HepG2 (cell line): Measurements from ENCODE around the gene THAP2. TPM values are rescaled to one million over a fixed set of nuclear protein-coding genes. Genes with fewer than 3 reads are reported as not detected.

Source experiments
- FIP1L1 ChIP-seq: fragments of 200-400 bp; formaldehyde crosslinking; IDR thresholded peaks from 2 replicates; pipeline ENCODE4 v1.6.1; 2018; ENCODE audit warnings: low read depth, mild to moderate bottlenecking, low read length, moderate library complexity, borderline replicate concordance; ENCODE audit not compliant: insufficient read depth
- FOXJ3 ChIP-seq: sonication (generic); formaldehyde crosslinking; IDR thresholded peaks from 2 replicates; pipeline ENCODE4 v1.4.0; 2020; ENCODE audit warnings: missing genetic modification reagents, mild to moderate bottlenecking, borderline replicate concordance
- GLMP ChIP-seq: sonication (generic); formaldehyde crosslinking; IDR thresholded peaks from 2 replicates; pipeline ENCODE4 v1.9.0; 2021; ENCODE audit warnings: missing genetic modification reagents, mild to moderate bottlenecking, borderline replicate concordance
- IRF2 ChIP-seq: IDR thresholded peaks from 2 replicates; pipeline ENCODE4 v1.6.1; 2018; ENCODE audit warnings: missing genetic modification reagents, missing compliant biosample characterization
- NFRKB ChIP-seq: fragments of 450-650 bp; IDR thresholded peaks from 2 replicates; pipeline ENCODE4 v1.6.1; 2017
- SRSF4 ChIP-seq: fragments of 200-400 bp; formaldehyde crosslinking; IDR thresholded peaks from one replicate; pipeline ENCODE4 v1.6.1; 2018; ENCODE audit warnings: mild to moderate bottlenecking, low read depth, low read length, moderate library complexity; ENCODE audit not compliant: poor library complexity, severe bottlenecking
- SYNCRIP ChIP-seq: fragments of 200-400 bp; formaldehyde crosslinking; IDR thresholded peaks from 2 replicates; pipeline ENCODE4 v1.6.1; 2018; ENCODE audit warnings: mild to moderate bottlenecking, low read depth, low read length; ENCODE audit not compliant: insufficient read depth
- TARDBP ChIP-seq: sonication (generic); formaldehyde crosslinking; IDR thresholded peaks from 2 replicates; pipeline ENCODE4 v1.8.0; 2022; ENCODE audit warnings: mild to moderate bottlenecking, missing genetic modification reagents
- THRA ChIP-seq: sonication (generic); formaldehyde crosslinking; IDR thresholded peaks from 2 replicates; pipeline ENCODE4 v1.4.0; 2020; ENCODE audit warnings: missing genetic modification reagents, borderline replicate concordance
- TMF1 ChIP-seq: sonication (generic); formaldehyde crosslinking; IDR thresholded peaks from 2 replicates; pipeline ENCODE4 v1.8.1; 2022; ENCODE audit warnings: low read depth, missing genetic modification reagents
- YY1 ChIP-seq: IDR thresholded peaks from 2 replicates; pipeline ENCODE4 v1.6.1; 2011; ENCODE audit warnings: low read length, low read depth, moderate library complexity, mild to moderate bottlenecking; ENCODE audit not compliant: insufficient read depth, insufficient replicate concordance
- ZNF589 ChIP-seq: sonication (generic); formaldehyde crosslinking; conservative IDR thresholded peaks from 2 replicates; pipeline ENCODE4 v1.8.0; 2022; ENCODE audit warnings: mild to moderate bottlenecking, moderate library complexity, missing genetic modification reagents
- ZNF615 ChIP-seq: sonication (generic); formaldehyde crosslinking; IDR thresholded peaks from 2 replicates; pipeline ENCODE4 v1.5.0; 2020; ENCODE audit warnings: mild to moderate bottlenecking, missing genetic modification reagents, borderline replicate concordance
- ZNF687 ChIP-seq: sonication (generic); formaldehyde crosslinking; IDR thresholded peaks from 2 replicates; pipeline ENCODE4 v1.5.1; 2020; ENCODE audit warnings: mild to moderate bottlenecking, missing genetic modification reagents, moderate library complexity
- ZNF841 ChIP-seq: sonication (generic); formaldehyde crosslinking; IDR thresholded peaks from 2 replicates; pipeline ENCODE4 v1.8.1; 2023; ENCODE audit warnings: missing genetic modification reagents, borderline replicate concordance
- polyA plus RNA-seq, 8 experiments: library from polyadenylated mRNA; depleted of rRNA in 3 of 8; stranded (reverse) in 7 of 8; unstranded in 1 of 8; fragments of >200 nt; fragmentation: Illumina TruSeq in 4 of 8; extraction: Trizol in 4 of 8; gene quantifications; 2 replicates each; pipeline versions ENCODE4 v1.2.1 to v1.2.3, GENCODE V29; 2011 to 2016; ENCODE audit warnings: low read depth in 4 of 8, missing spikeins in 1 of 8, mixed read lengths in 1 of 8; ENCODE audit not compliant: insufficient read depth in 1 of 8
- total RNA-seq, 5 experiments: library from RNA; depleted of rRNA; stranded (reverse); fragments of >200 nt; fragmentation: Illumina TruSeq; extraction: Trizol; gene quantifications; 2 replicates each; pipeline ENCODE4 v1.2.3, GENCODE V29; 2016; ENCODE audit warnings: low read depth in 1 of 5
- TF ChIP-seq, protein P1 (sequence below): IDR thresholded peaks from 2 replicates; pipeline ENCODE4 v1.6.1; 2016; ENCODE audit warnings: mild to moderate bottlenecking
- TF ChIP-seq, protein P2 (sequence below): IDR thresholded peaks from 2 replicates; pipeline ENCODE4 v1.6.1; 2016
- TF ChIP-seq, protein P3 (sequence below): sonication (generic); formaldehyde crosslinking; conservative IDR thresholded peaks from 2 replicates; pipeline ENCODE4 v1.8.0; 2022; ENCODE audit warnings: low read depth, missing genetic modification reagents

The THAP2 gene
- total and polyA plus RNA-seq, 2 of the 13 experiments (the other 11 are each of a cell fraction or from before 2014, with no cell fraction given), result 5.2 to 6.2 TPM

DNA sequence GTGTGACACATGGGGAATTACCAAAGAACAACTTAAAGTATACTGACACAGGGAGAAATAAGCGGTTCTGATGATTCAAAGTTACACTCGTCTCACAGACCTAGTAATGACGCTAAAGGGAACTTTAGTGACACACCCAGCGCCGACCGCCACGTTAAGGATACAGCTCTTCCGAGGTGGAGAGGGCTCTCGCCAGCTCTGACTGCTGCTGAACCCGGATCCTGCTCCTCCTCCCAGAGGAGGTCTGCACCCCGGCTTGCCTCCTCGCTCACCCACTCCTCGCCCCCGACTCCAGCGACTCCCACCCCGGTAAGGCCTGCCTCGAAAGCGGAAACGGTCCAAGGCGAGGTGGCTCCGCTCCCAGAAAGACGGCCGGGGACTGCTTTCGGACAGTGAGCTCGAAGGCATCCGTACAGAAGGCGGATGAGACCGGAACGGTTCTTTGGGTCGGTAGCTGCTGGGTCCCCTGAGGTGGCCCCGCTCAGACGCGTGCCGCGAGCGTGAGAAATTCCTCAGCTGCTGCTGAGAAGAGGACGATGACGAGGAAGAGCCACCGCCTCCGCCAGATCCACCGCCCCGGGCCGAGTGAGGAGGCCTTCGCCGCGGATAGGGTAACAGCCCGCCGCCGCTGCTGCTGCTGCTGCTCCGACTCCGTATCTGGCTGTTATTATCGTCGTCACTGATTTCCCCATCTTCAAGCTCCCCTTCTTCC lies 1.1 kb upstream of the THAP2 start (continued):
- TF ChIP-seq, protein P1, sequence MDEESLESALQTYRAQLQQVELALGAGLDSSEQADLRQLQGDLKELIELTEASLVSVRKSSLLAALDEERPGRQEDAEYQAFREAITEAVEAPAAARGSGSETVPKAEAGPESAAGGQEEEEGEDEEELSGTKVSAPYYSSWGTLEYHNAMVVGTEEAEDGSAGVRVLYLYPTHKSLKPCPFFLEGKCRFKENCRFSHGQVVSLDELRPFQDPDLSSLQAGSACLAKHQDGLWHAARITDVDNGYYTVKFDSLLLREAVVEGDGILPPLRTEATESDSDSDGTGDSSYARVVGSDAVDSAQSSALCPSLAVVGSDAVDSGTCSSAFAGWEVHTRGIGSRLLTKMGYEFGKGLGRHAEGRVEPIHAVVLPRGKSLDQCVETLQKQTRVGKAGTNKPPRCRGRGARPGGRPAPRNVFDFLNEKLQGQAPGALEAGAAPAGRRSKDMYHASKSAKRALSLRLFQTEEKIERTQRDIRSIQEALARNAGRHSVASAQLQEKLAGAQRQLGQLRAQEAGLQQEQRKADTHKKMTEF (CRISPR knock-in tag), result no peak
- TF ChIP-seq YY1 (no peak), TARDBP (CRISPR knock-in tag) (no peak), ZNF687 (peak; percentile 82), SYNCRIP (no peak), ZNF589 (CRISPR knock-in tag) (0 out of 2 replicates have a peak, but pooled peaks have one; percentile 26), THRA (0 out of 2 replicates have a peak, but pooled peaks have one; percentile 8), FOXJ3 (no peak), NFRKB (no peak), SRSF4 (no peak), TMF1 (no peak; the same call in 1 of the 2 replicates), FIP1L1 (no peak), GLMP (no peak), ZNF841 (CRISPR knock-in tag) (no peak), ZNF615 (CRISPR knock-in tag) (no peak), IRF2 (CRISPR knock-in tag) (0 out of 2 replicates have a peak, but pooled peaks have one; percentile 3)
- TF ChIP-seq, protein P2, sequence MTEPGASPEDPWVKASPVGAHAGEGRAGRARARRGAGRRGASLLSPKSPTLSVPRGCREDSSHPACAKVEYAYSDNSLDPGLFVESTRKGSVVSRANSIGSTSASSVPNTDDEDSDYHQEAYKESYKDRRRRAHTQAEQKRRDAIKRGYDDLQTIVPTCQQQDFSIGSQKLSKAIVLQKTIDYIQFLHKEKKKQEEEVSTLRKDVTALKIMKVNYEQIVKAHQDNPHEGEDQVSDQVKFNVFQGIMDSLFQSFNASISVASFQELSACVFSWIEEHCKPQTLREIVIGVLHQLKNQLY (CRISPR knock-in tag), result no peak
- TF ChIP-seq, protein P3, sequence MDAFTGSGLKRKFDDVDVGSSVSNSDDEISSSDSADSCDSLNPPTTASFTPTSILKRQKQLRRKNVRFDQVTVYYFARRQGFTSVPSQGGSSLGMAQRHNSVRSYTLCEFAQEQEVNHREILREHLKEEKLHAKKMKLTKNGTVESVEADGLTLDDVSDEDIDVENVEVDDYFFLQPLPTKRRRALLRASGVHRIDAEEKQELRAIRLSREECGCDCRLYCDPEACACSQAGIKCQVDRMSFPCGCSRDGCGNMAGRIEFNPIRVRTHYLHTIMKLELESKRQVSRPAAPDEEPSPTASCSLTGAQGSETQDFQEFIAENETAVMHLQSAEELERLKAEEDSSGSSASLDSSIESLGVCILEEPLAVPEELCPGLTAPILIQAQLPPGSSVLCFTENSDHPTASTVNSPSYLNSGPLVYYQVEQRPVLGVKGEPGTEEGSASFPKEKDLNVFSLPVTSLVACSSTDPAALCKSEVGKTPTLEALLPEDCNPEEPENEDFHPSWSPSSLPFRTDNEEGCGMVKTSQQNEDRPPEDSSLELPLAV (CRISPR knock-in tag), result no peak
